GM19240 (cell line): Measurements from ENCODE around the gene HDAC9.

Experiments
- DNase-seq: peaks from one replicate; pipeline ENCODE4 v3.0.0; 2011; ENCODE audit warnings: low spot score; ENCODE audit not compliant: insufficient read length

HDAC9 gene

GRCh38 chr7:18580950-18581349 lies 85.4 kb downstream of the HDAC9 start:
- DNase-seq, result no peak

GRCh38 chr7:18583305-18583704 lies 87.8 kb downstream of the HDAC9 start:
- DNase-seq, result no peak

GRCh38 chr7:18590241-18590640 lies 94.7 kb downstream of the HDAC9 start:
- DNase-seq, result no peak

GRCh38 chr7:18590744-18591340 lies 95.3 kb downstream of the HDAC9 start:
- no peak for DNase-seq

GRCh38 chr7:18593602-18594279 lies 98.2 kb downstream of the HDAC9 start:
- DNase-seq, result no peak

- no peak for DNase-seq
These were observed 102.2 kb downstream of the HDAC9 start for GRCh38 chr7:18597754-18598153.

- no peak for DNase-seq
These were observed 111.5 kb downstream of the HDAC9 start for GRCh38 chr7:18607025-18607424.

- DNase-seq, result no peak
These were observed 114.9 kb downstream of the HDAC9 start for GRCh38 chr7:18610331-18610948.

GRCh38 chr7:18614841-18615240 lies 119.3 kb downstream of the HDAC9 start:
- no peak for DNase-seq

- no peak for DNase-seq
These were observed 123.8 kb downstream of the HDAC9 start for GRCh38 chr7:18619311-18619710.

- no peak for DNase-seq
These were observed 127.8 kb downstream of the HDAC9 start for GRCh38 chr7:18623389-18623788.

GRCh38 chr7:18624459-18624858 lies 128.9 kb downstream of the HDAC9 start:
- DNase-seq, result no peak

GRCh38 chr7:18626086-18626485 lies 130.5 kb downstream of the HDAC9 start:
- DNase-seq, result no peak

GRCh38 chr7:18626717-18627116 lies 131.2 kb downstream of the HDAC9 start:
- DNase-seq, result no peak

- no peak for DNase-seq
These were observed 142.0 kb downstream of the HDAC9 start for GRCh38 chr7:18637516-18637915.

- DNase-seq, result no peak
These were observed 143.3 kb downstream of the HDAC9 start for GRCh38 chr7:18638594-18639452.

- no peak for DNase-seq
These were observed 144.2 kb downstream of the HDAC9 start for GRCh38 chr7:18639711-18640110.

GRCh38 chr7:18644981-18645380 lies 149.4 kb downstream of the HDAC9 start:
- DNase-seq, result no peak

GRCh38 chr7:18647582-18647981 lies 152.0 kb downstream of the HDAC9 start:
- no peak for DNase-seq

- no peak for DNase-seq
These were observed 153.6 kb downstream of the HDAC9 start for GRCh38 chr7:18648849-18649758.
